Measurements from ENCODE around the gene NME2.
"Not testable (repeated sequence)": the region's sequence is repeated elsewhere in the genome, so short reads cannot be mapped to it uniquely, and the experiment has no call there.

The NME2 gene

GRCh38 chr17:51121620-51122472 lies 44.4 kb upstream of the NME2 start:
- H3K4me3 ChIP-seq (ENCODE audit: low read length), result peak overlapping the region; percentile 76
- no peak for TF ChIP-seq CTCF (conservative IDR thresholded peaks at IDR 0.05; ENCODE audit: low read length)
- peak; percentile 95 for DNase-seq (ENCODE audit: low read depth)

GRCh38 chr17:51122473-51123115 lies 43.6 kb upstream of the NME2 start:
- not testable (repeated sequence) for H3K4me3 ChIP-seq (ENCODE audit: low read length); DNase-seq (ENCODE audit: low read depth)

- TF ChIP-seq CTCF (conservative IDR thresholded peaks at IDR 0.05; ENCODE audit: low read length), result no peak
- no peak for DNase-seq (ENCODE audit: low read depth)
- no peak overlapping the region for H3K4me3 ChIP-seq (ENCODE audit: low read length)
Observed at GRCh38 chr17:51124640-51125503, 41.3 kb upstream of the NME2 start.

GRCh38 chr17:51128076-51128475 lies 38.1 kb upstream of the NME2 start:
- no peak for DNase-seq (ENCODE audit: low read depth)
- TF ChIP-seq CTCF (conservative IDR thresholded peaks at IDR 0.05; ENCODE audit: low read length), result no peak
- H3K4me3 ChIP-seq (ENCODE audit: low read length), result no peak overlapping the region

- H3K4me3 ChIP-seq (ENCODE audit: low read length), result no peak overlapping the region
- DNase-seq (ENCODE audit: low read depth), result peak; percentile 25
- TF ChIP-seq CTCF (conservative IDR thresholded peaks at IDR 0.05; ENCODE audit: low read length), result no peak
Observed at GRCh38 chr17:51132964-51133319, 33.3 kb upstream of the NME2 start.

GRCh38 chr17:51133365-51133764 lies 32.8 kb upstream of the NME2 start:
- DNase-seq (ENCODE audit: low read depth), result peak; percentile 48
- no peak overlapping the region for H3K4me3 ChIP-seq (ENCODE audit: low read length)
- no peak for TF ChIP-seq CTCF (conservative IDR thresholded peaks at IDR 0.05; ENCODE audit: low read length)

- no peak overlapping the region for H3K4me3 ChIP-seq (ENCODE audit: low read length)
- DNase-seq (ENCODE audit: low read depth), result no peak
- no peak for TF ChIP-seq CTCF (conservative IDR thresholded peaks at IDR 0.05; ENCODE audit: low read length)
Observed at GRCh38 chr17:51135956-51136355, 30.3 kb upstream of the NME2 start.
